Karpas-422 (cell line): ENCODE measurements around the gene CLK2. TPM values are rescaled to one million over a fixed set of nuclear protein-coding genes. Genes with fewer than 3 reads are reported as not detected.
"Not testable (repeated sequence)": the region's sequence is repeated elsewhere in the genome, so short reads cannot be mapped to it uniquely, and the experiment has no call there.

Experiments
- DNase-seq: peaks from one replicate; pipeline ENCODE4 v3.0.0-alpha.2; 2015
- H2AFZ ChIP-seq: fragments of 200-600 bp; sonication (generic); 2 replicates; pipeline ENCODE4 v1.6.1; 2014; ENCODE audit warnings: antibody characterized with exemption, low read length, mixed read lengths
- H3K27ac ChIP-seq: fragments of 200-600 bp; sonication (generic); 2 replicates; pipeline ENCODE4 v1.5.1; 2014; ENCODE audit warnings: mild to moderate bottlenecking, low read length, moderate library complexity
- H3K27me3 ChIP-seq: fragments of 200-600 bp; sonication (generic); 2 replicates; pipeline ENCODE4 v1.6.1; 2014; ENCODE audit warnings: low read length, mixed read lengths
- H3K36me3 ChIP-seq: fragments of 200-600 bp; sonication (generic); 2 replicates; pipeline ENCODE4 v1.6.1; 2014; ENCODE audit warnings: low read length, mixed read lengths; ENCODE audit not compliant: insufficient read depth
- H3K4me1 ChIP-seq: fragments of 200-600 bp; sonication (generic); 2 replicates; pipeline ENCODE4 v1.6.1; 2014; ENCODE audit warnings: mild to moderate bottlenecking, low read length, mixed read lengths
- H3K4me2 ChIP-seq: fragments of 200-600 bp; sonication (generic); 2 replicates; pipeline ENCODE4 v1.6.1; 2014; ENCODE audit warnings: low read length, low read depth, mild to moderate bottlenecking; ENCODE audit not compliant: poor library complexity, severe bottlenecking
- H3K4me3 ChIP-seq: fragments of 200-600 bp; sonication (generic); 2 replicates; pipeline ENCODE4 v1.5.1; 2014; ENCODE audit warnings: mild to moderate bottlenecking, antibody characterized with exemption, low read length, mixed read lengths
- H3K79me2 ChIP-seq: fragments of 200-600 bp; sonication (generic); 2 replicates; pipeline ENCODE4 v1.6.1; 2014; ENCODE audit warnings: mild to moderate bottlenecking, low read length, mixed read lengths
- H3K9ac ChIP-seq: fragments of 200-600 bp; sonication (generic); 2 replicates; pipeline ENCODE4 v1.6.0; 2014; ENCODE audit warnings: low read length
- H3K9me2 ChIP-seq: fragments of 200-600 bp; sonication (generic), shearing (Covaris generic); replicated peaks from 2 replicates; pipeline ENCODE4 v1.6.0; 2014; ENCODE audit warnings: mild to moderate bottlenecking, low read length, moderate library complexity; ENCODE audit not compliant: insufficient read depth
- H3K9me3 ChIP-seq: fragments of 300-700, 200-600 bp; sonication (generic); 2 replicates; pipeline ENCODE4 v1.6.1; 2014; ENCODE audit warnings: low read length, mixed read lengths
- H4K20me1 ChIP-seq: fragments of 200-600 bp; sonication (generic); 2 replicates; pipeline ENCODE4 v1.6.1; 2014; ENCODE audit warnings: mild to moderate bottlenecking, antibody characterized with exemption, low read length, low read depth; ENCODE audit not compliant: insufficient read depth
- total RNA-seq: library from RNA; depleted of rRNA; stranded (reverse); fragments of >200 nt; shearing (Covaris generic); gene quantifications from 2 replicates; pipeline ENCODE4 v1.2.3, GENCODE V29; 2014; ENCODE audit warnings: low replicate concordance

Gene CLK2
- total RNA-seq, 1 experiment from 2014 or later: 78.7 TPM

- no peaks in the 10 kb centered on the region; the same call in 1 of the 2 replicates for H3K36me3 ChIP-seq
- no peak overlapping the region for H3K4me2 ChIP-seq
- H3K27me3 ChIP-seq: no peaks in the 10 kb centered on the region
- H3K9ac ChIP-seq: no peak overlapping the region
- no peak overlapping the region for H3K4me3 ChIP-seq
- no peaks in the 10 kb centered on the region for H3K9me2 ChIP-seq
- no peaks in the 10 kb centered on the region for H3K9me3 ChIP-seq
- peaks cover 2% of the 10 kb centered on the region; the same call in 1 of the 2 replicates for H3K4me1 ChIP-seq
- no peaks in the 10 kb centered on the region for H4K20me1 ChIP-seq
- H3K27ac ChIP-seq: no peak overlapping the region
- DNase-seq: no peak
- no peak overlapping the region for H2AFZ ChIP-seq
- H3K79me2 ChIP-seq: no peaks in the 10 kb centered on the region
Measured at GRCh38 chr1:155293086-155293749, 19.9 kb upstream of the CLK2 start.

- H3K9me2 ChIP-seq, H3K4me3 ChIP-seq, H3K4me1 ChIP-seq, H2AFZ ChIP-seq, H3K36me3 ChIP-seq, H3K27ac ChIP-seq, H3K79me2 ChIP-seq, H3K27me3 ChIP-seq, H4K20me1 ChIP-seq, H3K4me2 ChIP-seq, H3K9me3 ChIP-seq, H3K9ac ChIP-seq, DNase-seq: not testable (repeated sequence)
Measured at GRCh38 chr1:155291006-155291405, 17.7 kb upstream of the CLK2 start.

- H3K9ac ChIP-seq: no peak overlapping the region
- no peak for DNase-seq
- no peaks in the 10 kb centered on the region for H3K27me3 ChIP-seq
- H3K4me1 ChIP-seq: peaks cover 5% of the 10 kb centered on the region
- no peaks in the 10 kb centered on the region for H4K20me1 ChIP-seq
- H3K27ac ChIP-seq: no peak overlapping the region
- H3K79me2 ChIP-seq: no peaks in the 10 kb centered on the region
- no peak overlapping the region for H3K4me3 ChIP-seq
- H2AFZ ChIP-seq: no peak overlapping the region
- H3K9me3 ChIP-seq: no peaks in the 10 kb centered on the region
- no peaks in the 10 kb centered on the region; the same call in 1 of the 2 replicates for H3K36me3 ChIP-seq
- H3K4me2 ChIP-seq: no peak overlapping the region
- no peaks in the 10 kb centered on the region for H3K9me2 ChIP-seq
Measured at GRCh38 chr1:155287987-155288543, 14.8 kb upstream of the CLK2 start.

GRCh38 chr1:155286544-155286943, 13.2 kb upstream of the CLK2 start:
- Histone ChIP-seq H3K27me3 (no peaks in the 10 kb centered on the region), H2AFZ (no peak overlapping the region), H3K36me3 (no peaks in the 10 kb centered on the region; the same call in 1 of the 2 replicates), H3K9me3 (no peaks in the 10 kb centered on the region), H3K4me2 (no peak overlapping the region), H3K4me3 (no peak overlapping the region), H4K20me1 (no peaks in the 10 kb centered on the region), H3K27ac (no peak overlapping the region), H3K79me2 (no peaks in the 10 kb centered on the region), H3K9me2 (no peaks in the 10 kb centered on the region), H3K4me1 (peaks cover 7% of the 10 kb centered on the region), H3K9ac (no peak overlapping the region)
- DNase-seq: no peak

- H3K9ac ChIP-seq: no peak overlapping the region
Measured at GRCh38 chr1:155285631-155286044, 12.3 kb upstream of the CLK2 start.

GRCh38 chr1:155285063-155285462, 11.8 kb upstream of the CLK2 start:
- Histone ChIP-seq H3K9me3 (no peaks in the 10 kb centered on the region), H3K79me2 (no peaks in the 10 kb centered on the region), H2AFZ (no peak overlapping the region), H3K4me3 (no peak overlapping the region), H3K4me1 (peaks cover 7% of the 10 kb centered on the region), H3K27ac (no peak overlapping the region), H3K4me2 (no peak overlapping the region), H3K36me3 (no peaks in the 10 kb centered on the region; the same call in 1 of the 2 replicates), H3K27me3 (no peaks in the 10 kb centered on the region), H4K20me1 (no peaks in the 10 kb centered on the region), H3K9ac (no peak overlapping the region), H3K9me2 (no peaks in the 10 kb centered on the region)
- no peak for DNase-seq

More at GRCh38 chr1:155285631-155286044, 12.3 kb upstream of the CLK2 start:
- DNase-seq: no peak
- Histone ChIP-seq H3K9me2 (no peaks in the 10 kb centered on the region), H3K4me2 (no peak overlapping the region), H3K36me3 (no peaks in the 10 kb centered on the region; the same call in 1 of the 2 replicates), H3K79me2 (no peaks in the 10 kb centered on the region), H3K4me1 (peaks cover 7% of the 10 kb centered on the region), H3K27ac (no peak overlapping the region), H3K4me3 (no peak overlapping the region), H3K9me3 (no peaks in the 10 kb centered on the region), H2AFZ (no peak overlapping the region), H4K20me1 (no peaks in the 10 kb centered on the region), H3K27me3 (no peaks in the 10 kb centered on the region)

- H3K9me3 ChIP-seq: no peaks in the 10 kb centered on the region
- H3K79me2 ChIP-seq: no peaks in the 10 kb centered on the region
- no peak overlapping the region for H3K27ac ChIP-seq
- H3K36me3 ChIP-seq: no peaks in the 10 kb centered on the region; the same call in 1 of the 2 replicates
- H2AFZ ChIP-seq: no peak overlapping the region
- H3K4me1 ChIP-seq: peaks cover 7% of the 10 kb centered on the region
- H3K27me3 ChIP-seq: no peaks in the 10 kb centered on the region
- H3K9me2 ChIP-seq: no peaks in the 10 kb centered on the region
- H4K20me1 ChIP-seq: no peaks in the 10 kb centered on the region
- H3K4me2 ChIP-seq: no peak overlapping the region
- no peak overlapping the region for H3K4me3 ChIP-seq
- no peak overlapping the region for H3K9ac ChIP-seq
- no peak for DNase-seq
Measured at GRCh38 chr1:155284476-155284875, 11.2 kb upstream of the CLK2 start.

GRCh38 chr1:155282488-155283091, 9.3 kb upstream of the CLK2 start:
- H3K4me3 ChIP-seq: no peak overlapping the region
- H3K27me3 ChIP-seq: no peaks in the 10 kb centered on the region
- no peaks in the 10 kb centered on the region for H3K9me3 ChIP-seq
- no peak overlapping the region for H3K9ac ChIP-seq
- H2AFZ ChIP-seq: no peak overlapping the region
- no peak overlapping the region for H3K27ac ChIP-seq
- peaks cover 24% of the 10 kb centered on the region for H3K4me1 ChIP-seq
- no peaks in the 10 kb centered on the region for H3K79me2 ChIP-seq
- H3K9me2 ChIP-seq: no peaks in the 10 kb centered on the region
- no peak for DNase-seq
- H4K20me1 ChIP-seq: no peaks in the 10 kb centered on the region
- no peaks in the 10 kb centered on the region for H3K36me3 ChIP-seq
- no peak overlapping the region for H3K4me2 ChIP-seq
